ES-I3 (cell line): ENCODE results near the gene SLC12A4.
"Not testable (repeated sequence)": the region's sequence is repeated elsewhere in the genome, so short reads cannot be mapped to it uniquely, and the experiment has no call there.

Source experiments
- H3K36me3 ChIP-seq: 2 replicates; pipeline ENCODE4 v1.6.1; 2013; ENCODE audit warnings: mild to moderate bottlenecking, low read length, control low read depth, moderate library complexity; ENCODE audit not compliant: insufficient read depth
- H3K4me1 ChIP-seq: 2 replicates; pipeline ENCODE4 v1.6.1; 2013; ENCODE audit warnings: mild to moderate bottlenecking, control low read depth, low read length; ENCODE audit not compliant: insufficient read depth
- H3K9ac ChIP-seq: 2 replicates; pipeline ENCODE4 v1.6.1; 2013; ENCODE audit warnings: low read depth, mild to moderate bottlenecking, low read length, moderate library complexity
- H3K9me3 ChIP-seq: 2 replicates; pipeline ENCODE4 v1.6.1; 2013; ENCODE audit warnings: mild to moderate bottlenecking, low read length, moderate library complexity; ENCODE audit not compliant: control insufficient read depth, insufficient read depth

Gene SLC12A4

GRCh38 chr16:67994040-67994408, 25.6 kb upstream of the SLC12A4 start:
- H3K4me1 ChIP-seq, H3K9me3 ChIP-seq, H3K9ac ChIP-seq, H3K36me3 ChIP-seq: not testable (repeated sequence)

- Histone ChIP-seq H3K9ac (peak overlapping the region; percentile 22; the same call in 1 of the 2 replicates), H3K36me3 (no peaks in the 10 kb centered on the region), H3K4me1 (peaks cover 3% of the 10 kb centered on the region; the same call in 1 of the 2 replicates), H3K9me3 (no peaks in the 10 kb centered on the region)
Observed at GRCh38 chr16:67993207-67994039, 25.0 kb upstream of the SLC12A4 start.

DNA sequence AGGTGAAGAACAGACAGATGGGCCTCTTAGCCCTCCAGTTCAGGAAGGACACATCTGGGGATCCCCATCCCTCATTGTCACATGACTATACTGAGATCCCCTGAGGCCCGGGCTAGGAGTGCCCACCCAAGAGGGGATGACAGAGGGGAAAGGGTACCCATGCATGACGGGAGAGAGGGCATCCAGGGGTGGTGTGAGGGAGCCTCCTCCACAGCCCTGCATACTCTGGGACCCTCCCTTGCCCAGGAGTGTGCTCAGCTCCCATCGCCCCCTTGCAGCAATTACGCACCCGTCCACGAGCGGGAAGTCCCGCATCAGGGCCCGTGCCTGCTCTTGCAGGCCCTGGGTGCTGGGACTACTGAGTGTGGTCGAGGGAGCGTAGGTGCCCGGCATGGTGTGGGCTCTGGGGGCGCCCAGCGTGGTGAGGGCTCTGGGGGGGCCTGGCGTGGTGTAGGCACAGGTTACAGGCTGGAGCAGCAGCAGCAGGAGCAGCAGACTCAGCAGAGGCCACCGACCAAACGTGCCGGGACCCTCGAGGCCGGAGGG, 24.3 kb upstream of the SLC12A4 start:
- Histone ChIP-seq H3K4me1 (peaks cover 3% of the 10 kb centered on the region; the same call in 1 of the 2 replicates), H3K9me3 (no peaks in the 10 kb centered on the region), H3K9ac (no peak overlapping the region), H3K36me3 (no peaks in the 10 kb centered on the region)

DNA sequence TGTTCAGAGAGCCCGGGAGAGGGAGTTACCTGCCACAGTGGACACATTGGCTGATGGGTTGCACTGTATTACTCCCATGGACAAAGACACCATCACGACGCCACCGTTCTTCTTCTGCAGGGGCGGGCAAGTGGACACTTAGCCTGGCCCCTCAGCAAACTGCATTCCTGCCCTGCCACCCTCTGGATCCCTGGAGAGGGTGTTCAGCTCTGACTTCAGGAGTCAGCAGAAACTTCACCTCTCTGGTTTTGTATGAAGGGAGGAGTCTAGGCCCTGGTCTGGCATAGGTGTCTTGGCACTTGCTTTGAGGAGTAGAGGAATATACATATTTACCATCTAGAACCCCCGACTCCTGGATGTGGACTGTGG, 21.6 kb upstream of the SLC12A4 start:
- no peaks in the 10 kb centered on the region for H3K9me3 ChIP-seq
- H3K4me1 ChIP-seq = peaks cover 3% of the 10 kb centered on the region; the same call in 1 of the 2 replicates
- H3K9ac ChIP-seq = no peak overlapping the region
- H3K36me3 ChIP-seq = no peaks in the 10 kb centered on the region

GRCh38 chr16:67989322-67990017, 21.0 kb upstream of the SLC12A4 start:
- Histone ChIP-seq H3K4me1 (peaks cover 3% of the 10 kb centered on the region; the same call in 1 of the 2 replicates), H3K9ac (no peak overlapping the region), H3K36me3 (no peaks in the 10 kb centered on the region), H3K9me3 (no peaks in the 10 kb centered on the region)

- no peak overlapping the region for H3K9ac ChIP-seq
- no peaks in the 10 kb centered on the region for H3K9me3 ChIP-seq
- H3K36me3 ChIP-seq = no peaks in the 10 kb centered on the region
- peaks cover 3% of the 10 kb centered on the region for H3K4me1 ChIP-seq
Observed at GRCh38 chr16:67988675-67989074, 20.2 kb upstream of the SLC12A4 start.

DNA sequence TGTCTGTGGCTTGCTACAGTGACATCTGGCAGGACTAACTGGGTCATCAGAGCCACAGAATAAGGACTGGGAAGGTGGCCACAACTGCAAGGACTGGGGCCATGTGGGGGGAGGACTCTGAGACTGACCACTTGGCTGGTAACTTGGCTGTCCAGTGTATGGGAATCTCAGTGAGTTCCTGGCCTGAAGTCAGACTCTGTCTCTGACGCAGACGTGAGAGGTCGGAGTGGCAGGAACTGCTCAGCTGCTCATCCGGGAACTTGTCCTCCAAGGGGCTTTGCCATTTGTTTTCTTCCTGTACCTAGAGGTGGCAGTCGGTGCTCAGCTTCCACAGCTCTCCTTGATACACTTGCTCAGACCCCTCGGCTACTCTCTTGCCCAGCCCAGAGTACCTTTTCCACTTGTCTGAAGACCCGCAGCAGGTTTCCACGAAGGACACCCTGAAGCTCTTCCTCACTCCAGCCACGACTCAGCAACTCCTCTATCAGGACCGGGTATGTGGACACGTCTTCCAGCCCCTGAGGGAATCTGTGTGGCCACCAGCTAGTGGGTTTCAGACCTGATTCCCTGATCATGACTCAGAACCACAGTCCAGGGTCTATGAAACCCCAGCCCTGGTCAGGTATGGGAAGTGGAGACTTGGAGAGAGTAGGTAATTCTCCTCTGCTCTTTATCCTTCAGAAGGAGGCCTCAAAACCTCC, 19.2 kb upstream of the SLC12A4 start:
- Histone ChIP-seq H3K9ac (no peak overlapping the region), H3K4me1 (peaks cover 4% of the 10 kb centered on the region), H3K36me3 (no peaks in the 10 kb centered on the region), H3K9me3 (no peaks in the 10 kb centered on the region)

GRCh38 chr16:67986949-67987348, 18.5 kb upstream of the SLC12A4 start:
- peaks cover 4% of the 10 kb centered on the region for H3K4me1 ChIP-seq
- no peaks in the 10 kb centered on the region for H3K36me3 ChIP-seq
- no peak overlapping the region for H3K9ac ChIP-seq
- no peaks in the 10 kb centered on the region for H3K9me3 ChIP-seq

GRCh38 chr16:67982011-67982696, 13.7 kb upstream of the SLC12A4 start:
- H3K4me1 ChIP-seq = peaks cover 4% of the 10 kb centered on the region
- no peaks in the 10 kb centered on the region for H3K36me3 ChIP-seq
- H3K9me3 ChIP-seq = no peaks in the 10 kb centered on the region
- no peak overlapping the region for H3K9ac ChIP-seq

DNA sequence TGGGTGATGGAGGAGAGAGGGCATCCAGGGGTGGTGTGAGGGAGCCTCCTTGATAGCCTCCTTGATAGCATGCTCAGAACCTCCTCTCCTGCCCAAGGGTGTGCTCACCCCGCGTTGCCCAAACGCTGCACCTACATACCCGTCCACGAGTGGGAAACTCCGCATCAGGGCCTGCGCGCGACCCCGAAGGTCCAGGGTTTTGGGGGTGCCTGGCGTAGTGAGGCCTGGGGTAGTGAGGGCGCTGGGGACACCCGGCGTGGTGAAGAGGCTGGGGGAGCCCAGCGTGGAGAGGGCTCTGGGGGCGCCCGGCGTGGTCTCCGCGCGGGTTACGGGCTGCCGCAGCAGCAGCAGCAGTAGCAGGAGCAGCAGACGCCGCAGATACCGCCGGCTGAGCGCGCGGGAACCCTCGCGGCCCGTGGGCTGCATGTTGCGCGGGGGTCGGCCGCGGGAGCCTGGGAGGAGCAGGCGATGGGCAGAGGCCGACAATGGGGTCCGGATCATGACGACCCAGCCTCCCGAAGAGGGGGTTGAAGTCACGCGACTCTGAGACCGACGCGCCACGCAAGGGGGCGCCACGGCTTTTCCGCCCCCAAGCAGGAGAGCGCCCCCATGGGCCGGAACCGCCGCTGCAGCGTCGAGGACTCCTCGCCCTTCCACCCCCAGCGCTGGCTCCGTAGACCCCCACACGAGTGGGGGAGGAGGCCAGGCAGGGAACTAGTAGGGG, 11.7 kb upstream of the SLC12A4 start, which contains the start of gene DPEP3:
Gene DPEP3, minus strand, starts transcription at position 545 of the 724 bp plus-strand sequence. Its CDS starts 119 bp downstream, at position 426.
- H3K9me3 ChIP-seq = no peaks in the 10 kb centered on the region
- H3K4me1 ChIP-seq = peaks cover 4% of the 10 kb centered on the region
- no peaks in the 10 kb centered on the region for H3K36me3 ChIP-seq
- no peak within 1 kb of the TSS for H3K9ac ChIP-seq

DNA sequence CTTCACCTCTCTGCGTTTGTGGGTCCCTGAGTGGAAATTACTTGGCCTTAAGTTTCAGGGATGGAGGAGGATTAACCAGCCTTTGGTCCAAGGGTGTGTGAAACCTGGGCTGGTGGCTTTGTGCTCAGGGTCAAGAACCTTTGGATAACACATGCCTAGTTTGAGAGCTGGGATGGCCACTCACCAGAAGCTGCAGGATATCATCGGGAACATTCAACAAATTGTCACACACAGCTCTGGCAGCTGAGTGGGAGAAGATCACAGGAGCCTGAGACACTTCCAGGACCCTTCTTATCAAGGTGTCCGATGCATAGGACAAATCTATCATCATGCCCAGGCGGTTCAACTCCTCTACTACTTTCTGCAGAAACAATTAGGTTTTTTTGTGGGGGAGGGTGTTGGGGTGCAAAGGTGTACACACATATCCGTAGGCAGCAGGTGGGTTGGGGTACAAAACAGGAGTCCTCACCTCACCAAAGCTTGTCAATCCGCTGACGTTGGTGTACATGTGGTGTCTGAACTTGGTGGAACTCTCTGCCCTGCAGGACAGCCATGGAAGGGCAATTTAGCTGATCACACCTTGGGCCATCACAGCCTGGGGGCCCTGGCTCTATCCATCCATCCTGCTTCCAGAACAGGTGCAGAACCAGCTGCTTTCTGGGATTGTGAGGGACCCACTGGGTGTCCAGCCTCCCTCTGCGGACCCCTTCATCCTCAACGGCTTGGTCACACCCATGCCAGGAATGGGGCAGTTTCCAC, 9.2 kb upstream of the SLC12A4 start:
- Histone ChIP-seq H3K36me3 (no peaks in the 10 kb centered on the region), H3K9me3 (no peaks in the 10 kb centered on the region), H3K4me1 (no peaks in the 10 kb centered on the region), H3K9ac (no peak overlapping the region)

- H3K9me3 ChIP-seq = no peaks in the 10 kb centered on the region
- no peaks in the 10 kb centered on the region for H3K4me1 ChIP-seq
- no peaks in the 10 kb centered on the region for H3K36me3 ChIP-seq
- H3K9ac ChIP-seq = no peak overlapping the region
Observed at GRCh38 chr16:67977005-67977404, 8.6 kb upstream of the SLC12A4 start.

GRCh38 chr16:67976205-67976604, 7.8 kb upstream of the SLC12A4 start:
- no peak overlapping the region for H3K9ac ChIP-seq
- H3K4me1 ChIP-seq = no peaks in the 10 kb centered on the region
- no peaks in the 10 kb centered on the region for H3K36me3 ChIP-seq
- H3K9me3 ChIP-seq = no peaks in the 10 kb centered on the region
